Measurements from ENCODE around the gene TRAF6.
A peak's percentile ranks its signal among the peaks of the same experiment; 100 is the strongest.

The TRAF6 gene

DNA sequence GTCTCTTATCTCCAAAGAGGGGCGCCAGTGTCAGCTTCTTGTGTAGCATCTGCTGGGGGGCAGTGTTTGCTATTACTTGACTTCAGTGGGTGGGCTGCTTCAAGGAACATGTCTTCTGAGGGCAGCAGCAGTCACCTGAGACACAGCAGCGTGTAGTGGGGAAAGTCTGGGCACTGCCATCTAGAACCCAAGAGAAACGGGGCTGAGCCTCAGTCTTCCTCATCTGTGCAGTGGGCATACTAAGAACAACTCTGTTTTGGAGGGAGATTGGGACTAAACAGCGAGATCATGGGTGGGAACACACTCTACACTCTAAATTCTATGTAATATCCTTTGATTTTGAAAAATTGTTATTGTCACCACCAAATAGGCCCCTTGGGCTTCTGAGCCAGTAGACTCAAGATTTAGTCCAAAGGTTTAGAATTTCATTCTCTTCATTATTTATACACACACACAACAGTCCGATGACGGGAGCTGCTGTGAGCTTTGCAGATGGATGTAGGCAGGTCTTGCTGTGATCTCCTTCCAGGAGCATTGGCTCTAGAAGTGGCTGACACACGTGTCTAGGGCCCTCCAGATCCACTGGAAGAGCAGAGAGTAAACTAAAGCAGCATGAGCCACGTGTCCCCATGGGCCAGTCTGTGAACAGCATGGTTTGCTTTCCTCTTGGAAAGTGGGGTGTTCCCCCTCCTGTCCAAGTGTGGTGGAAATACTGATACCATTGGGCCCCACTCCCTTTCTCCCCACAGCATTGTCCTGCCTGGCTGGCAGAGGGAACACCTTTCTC, 51.8 kb downstream of the TRAF6 start:
- DNase-seq (ENCODE audit: low spot score) = no peak

DNA sequence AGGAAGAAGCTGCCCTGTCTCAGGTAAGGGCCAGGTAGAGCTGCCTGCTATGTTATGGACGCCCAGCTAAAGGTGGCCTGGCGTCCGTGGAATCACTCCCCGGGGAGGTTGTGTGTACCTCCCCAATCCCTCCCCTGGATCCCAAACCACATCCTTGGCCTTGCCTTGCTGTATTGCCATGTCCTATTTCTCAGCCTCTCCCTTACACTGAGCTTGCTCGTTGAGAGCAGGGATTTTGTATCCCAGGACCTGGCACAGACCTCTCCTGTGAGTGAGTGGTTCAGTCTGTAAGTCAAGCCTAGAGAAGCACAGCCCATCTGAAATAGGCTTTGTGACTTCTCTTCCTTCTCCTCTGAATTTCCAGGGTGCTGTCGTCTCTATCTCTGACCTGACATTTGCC, 53.9 kb downstream of the TRAF6 start:
- no peak for DNase-seq (ENCODE audit: low spot score)

DNA sequence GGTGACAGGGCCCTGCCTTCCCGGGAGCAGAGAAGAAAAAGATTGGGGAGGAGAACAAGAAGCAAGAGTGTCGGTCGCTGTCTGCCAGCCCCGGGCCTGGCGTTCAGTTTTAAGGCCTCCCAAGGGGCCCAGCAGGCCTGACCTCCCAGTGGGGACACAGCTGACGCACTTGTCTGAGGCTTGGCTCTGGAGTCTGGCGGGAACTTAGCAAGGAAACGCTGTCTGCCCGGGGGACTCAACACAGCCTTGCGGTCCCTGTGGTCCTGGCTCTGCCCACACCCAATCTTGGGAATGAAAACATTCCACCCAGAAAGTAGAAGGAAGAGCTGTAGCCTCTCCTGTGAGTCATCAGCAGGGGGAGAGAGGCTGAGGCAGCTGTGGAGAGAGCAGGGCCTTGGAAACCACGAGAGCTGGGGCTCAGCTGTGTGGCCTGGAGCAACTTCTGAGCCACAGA, 54.4 kb downstream of the TRAF6 start:
- DNase-seq (ENCODE audit: low spot score) = peak; percentile 92

DNA sequence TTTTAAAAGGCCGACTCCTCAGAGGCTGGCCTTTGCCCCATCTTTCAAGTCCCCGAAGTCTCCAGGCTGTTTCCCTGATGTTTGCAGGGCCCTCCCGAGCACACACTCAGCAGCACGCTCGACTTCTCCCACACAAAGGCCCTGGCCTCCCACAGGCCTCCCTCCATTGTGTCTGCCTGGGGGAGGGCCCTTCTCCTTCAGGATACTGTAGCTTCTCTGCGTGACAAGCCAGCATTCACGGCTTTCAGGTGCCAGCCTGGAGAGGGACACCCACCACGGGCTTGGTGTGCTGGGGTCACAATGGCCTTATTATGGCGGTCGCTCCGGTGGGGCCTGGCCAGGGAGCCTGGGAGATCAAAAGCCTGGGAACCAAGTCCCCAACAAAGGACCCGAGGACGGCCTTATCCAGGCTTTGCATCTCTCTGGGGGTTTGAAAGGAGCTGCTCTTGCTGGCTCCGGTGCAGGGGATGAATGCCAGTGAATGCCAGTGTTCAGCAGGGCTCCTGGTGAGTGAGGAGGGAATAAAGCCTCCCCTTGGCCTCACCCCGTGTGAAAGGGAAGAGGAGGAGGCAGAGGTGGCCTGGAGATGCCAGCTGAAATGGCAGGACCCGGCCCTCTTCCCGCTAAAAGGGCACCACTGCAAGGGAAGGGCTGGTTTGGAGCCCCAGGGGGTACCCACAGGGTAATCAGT, 55.0 kb downstream of the TRAF6 start:
- DNase-seq (ENCODE audit: low spot score) = no peak

DNA sequence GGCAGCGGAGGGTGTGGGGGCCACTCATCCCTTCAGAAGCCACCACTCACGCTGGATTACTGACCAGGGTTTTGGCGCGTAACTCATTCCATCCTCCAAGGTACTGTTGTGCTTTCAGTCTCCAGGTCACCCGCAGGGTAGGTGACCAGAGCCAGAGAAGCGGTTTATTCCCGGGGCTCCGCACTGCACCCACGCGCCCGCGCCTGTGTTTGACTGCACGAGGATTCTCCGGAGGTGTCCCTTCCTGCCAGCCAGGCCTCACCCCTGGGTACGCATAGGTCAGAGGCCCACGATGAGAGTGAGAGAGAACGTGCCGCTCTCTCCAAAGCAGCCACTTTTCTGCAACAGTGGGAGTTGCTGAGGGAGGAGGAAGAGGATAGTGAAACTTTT, 55.5 kb downstream of the TRAF6 start:
- no peak for DNase-seq (ENCODE audit: low spot score)

DNA sequence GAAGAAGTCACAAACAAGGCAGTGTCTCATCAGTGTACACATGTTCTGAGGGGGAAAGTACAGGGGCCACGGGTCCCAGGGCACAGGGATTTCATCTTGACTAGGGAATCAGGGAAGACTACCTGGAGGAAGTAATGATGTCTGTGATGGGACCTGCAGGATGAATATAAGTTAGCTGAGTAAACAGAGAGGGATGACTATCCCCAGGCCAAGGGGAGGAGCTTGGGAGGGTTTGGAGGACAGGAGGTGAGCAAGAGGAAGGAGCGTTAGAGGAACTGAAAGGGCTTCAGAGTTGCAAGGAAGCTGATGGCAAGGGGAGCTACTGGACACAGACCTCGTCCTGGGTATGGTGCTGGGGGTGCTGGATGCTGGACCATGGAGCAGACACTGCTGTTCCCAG, 56.4 kb downstream of the TRAF6 start:
- DNase-seq (ENCODE audit: low spot score) = peak; percentile 72

DNA sequence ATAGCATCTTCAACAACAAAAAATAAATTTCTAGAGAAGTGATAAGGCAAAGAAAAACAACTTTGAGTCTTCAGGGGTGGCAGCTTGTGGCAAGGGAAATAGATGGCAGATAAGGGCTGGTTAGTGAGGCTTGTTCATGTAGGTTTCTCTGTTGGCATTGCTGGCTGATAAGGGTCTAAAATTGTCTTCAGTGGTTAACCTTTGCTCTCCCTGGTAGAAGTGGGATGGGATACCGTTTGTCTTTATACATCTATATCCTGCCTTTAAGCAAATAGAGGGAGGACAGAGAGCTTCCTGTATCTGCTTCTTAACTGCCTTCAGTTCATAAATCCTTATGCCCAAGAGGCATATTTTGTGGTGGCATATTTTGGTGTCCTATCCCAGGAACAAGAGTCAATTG, 57.1 kb downstream of the TRAF6 start:
- DNase-seq (ENCODE audit: low spot score) = no peak

DNA sequence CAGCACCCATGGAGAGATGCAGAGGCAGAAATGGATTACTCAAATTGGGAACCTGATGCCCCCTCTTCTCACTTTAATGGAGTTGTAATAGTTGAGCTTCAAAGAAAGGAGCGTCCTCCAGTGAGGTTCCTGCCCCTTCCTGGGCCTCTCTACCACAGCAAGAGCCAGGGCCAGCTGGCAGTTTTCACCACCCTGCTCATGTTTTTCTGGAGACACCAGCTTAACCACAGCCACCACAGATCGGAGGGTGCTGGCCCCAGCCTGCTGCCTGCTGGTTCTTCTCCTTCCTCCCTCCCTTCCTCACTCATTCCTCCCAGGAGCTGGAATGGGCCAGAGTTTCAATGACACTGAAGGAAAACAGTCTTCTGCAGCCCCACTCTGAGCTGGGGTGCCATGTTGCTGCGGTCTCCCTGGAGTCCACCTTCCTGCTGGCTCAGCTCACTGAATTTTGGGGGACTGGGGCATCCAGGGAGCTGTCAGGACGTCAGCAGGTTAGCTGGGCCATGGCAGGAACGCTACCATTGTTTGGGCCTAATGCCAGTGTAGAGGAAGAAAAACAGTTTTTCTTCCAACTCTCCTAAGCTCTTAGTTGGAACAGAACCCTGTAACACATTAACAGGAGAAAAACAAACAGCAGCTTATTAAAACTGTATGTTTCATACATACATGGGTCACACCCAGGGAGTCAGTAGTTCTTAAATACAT, 57.7 kb downstream of the TRAF6 start:
- DNase-seq (ENCODE audit: low spot score) = no peak

DNA sequence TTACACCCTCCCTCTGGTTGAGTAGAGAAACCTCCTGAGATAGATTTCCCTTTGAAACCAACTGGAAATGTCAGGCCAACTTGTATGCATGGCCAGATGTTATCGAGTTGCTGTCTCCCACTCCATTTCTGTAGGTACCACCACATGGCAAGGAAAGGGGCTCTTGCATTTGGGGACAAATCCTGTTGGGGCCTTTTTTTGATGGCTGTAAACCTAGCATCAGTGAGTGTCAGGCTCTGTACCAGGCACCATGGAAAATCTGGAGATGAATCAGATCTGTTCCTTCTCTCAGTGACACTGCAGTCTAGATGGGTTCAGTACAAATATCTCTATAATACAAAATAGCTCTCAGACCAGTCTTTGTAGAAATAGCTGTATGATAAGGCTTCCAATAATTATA, 58.4 kb downstream of the TRAF6 start:
- no peak for DNase-seq (ENCODE audit: low spot score)

DNA sequence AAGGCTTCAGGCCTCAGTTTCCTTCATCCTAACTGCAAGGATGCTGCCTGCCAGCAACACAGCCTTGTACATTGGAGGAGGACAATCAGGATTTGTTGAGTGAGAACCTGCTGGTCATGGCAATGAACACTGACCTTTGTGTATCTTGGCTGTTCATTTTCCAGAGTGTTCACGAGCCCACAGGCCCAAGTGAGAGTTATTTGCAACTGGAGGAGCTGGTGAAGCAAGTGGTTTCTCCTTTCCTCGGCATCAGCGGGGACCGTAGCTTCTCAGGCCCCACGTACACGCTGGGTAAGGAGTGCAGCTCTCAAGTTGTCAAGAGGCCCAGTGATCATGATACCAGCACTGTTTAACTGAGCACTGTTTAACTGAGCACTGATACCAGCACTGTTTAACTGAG, 59.0 kb downstream of the TRAF6 start:
- no peak for DNase-seq (ENCODE audit: low spot score)

DNA sequence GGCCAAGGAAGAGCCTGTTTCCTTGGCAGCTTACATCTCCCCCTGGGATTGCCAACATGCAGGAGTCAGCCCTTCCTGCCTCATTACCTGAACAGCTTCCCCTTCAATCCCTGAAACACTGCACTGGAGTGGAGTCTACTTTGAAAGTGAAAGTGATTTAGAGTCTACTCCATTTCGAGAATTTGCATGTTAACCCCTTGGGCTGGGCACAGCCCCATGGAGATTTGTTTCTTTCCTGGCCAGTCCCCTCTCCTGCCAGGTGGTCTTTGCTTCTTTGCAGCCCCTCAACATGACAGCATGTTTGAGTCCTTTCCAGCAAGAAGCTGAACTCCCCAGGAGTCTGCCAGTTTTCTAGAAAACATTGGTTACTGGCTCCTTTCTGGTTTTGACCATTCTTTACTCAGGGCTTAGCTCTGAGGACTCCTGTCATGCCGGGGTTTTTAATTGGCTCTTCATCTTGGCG, 59.9 kb downstream of the TRAF6 start:
- peak; percentile 35 for DNase-seq (ENCODE audit: low spot score)

DNA sequence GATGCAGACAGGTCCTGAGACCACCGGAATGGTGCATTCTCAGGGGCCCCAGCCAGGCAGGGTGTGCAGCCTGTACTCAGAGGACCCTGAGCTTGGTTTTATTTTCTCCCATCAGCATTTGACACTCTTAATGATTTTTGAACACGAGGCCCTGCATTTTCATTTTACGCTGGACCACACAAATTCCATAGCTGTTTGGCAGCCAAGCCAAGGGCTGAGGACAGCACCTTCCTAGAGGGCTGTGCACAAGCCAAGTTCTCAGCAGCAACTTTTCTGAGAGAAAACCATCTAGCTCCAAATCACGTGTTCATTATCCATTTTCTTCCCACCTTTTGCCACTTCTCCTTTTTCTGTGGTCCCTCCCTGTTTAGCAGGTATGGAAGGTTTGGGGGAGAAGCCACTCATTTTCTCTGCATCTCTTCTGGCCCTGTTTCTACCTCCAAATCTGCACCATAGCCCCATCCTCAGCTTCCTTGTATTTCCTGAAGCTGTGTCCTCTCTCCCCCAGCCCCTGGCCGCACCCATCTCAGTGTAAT, 60.4 kb downstream of the TRAF6 start:
- DNase-seq (ENCODE audit: low spot score) = no peak

DNA sequence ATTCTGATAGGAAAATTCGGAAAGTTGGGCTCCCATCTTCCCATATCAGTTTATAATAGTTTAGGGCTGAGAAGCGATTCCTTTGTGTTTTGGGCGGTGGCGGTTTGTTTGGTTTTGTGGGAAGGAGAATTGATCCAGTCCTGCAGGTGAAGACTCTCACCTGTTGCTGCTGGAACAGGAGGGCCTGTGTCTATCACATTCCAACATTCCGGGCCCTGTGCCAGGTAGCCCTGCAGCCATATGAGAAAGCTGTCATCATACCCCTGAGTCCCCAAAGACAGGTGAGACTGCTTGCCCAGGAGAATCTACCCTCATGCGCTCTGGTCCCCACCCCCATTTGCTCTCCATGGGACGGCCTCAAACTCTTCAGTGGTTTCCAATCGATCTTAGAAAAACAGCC, 62.1 kb downstream of the TRAF6 start:
- peak; percentile 68 for DNase-seq (ENCODE audit: low spot score)

DNA sequence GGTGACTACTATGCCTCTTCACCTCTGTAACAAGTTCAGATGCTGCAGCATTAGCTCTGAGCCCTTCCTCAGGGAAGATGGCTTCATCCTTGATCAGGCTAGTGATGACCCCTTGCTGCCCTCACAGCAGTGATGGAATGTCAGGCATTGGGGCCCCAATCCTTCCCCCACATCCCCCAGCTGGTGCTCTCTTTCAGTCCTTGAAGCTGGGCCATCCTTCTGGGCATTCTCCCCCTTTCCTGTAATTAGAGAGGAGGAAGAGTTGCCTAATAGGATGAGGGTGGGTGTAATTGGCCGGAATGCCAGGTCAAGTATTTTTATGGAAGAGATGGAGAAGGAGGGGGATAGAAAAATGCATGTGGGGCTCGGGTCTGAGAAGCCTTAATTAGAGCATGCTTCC, 62.6 kb downstream of the TRAF6 start:
- no peak for DNase-seq (ENCODE audit: low spot score)

DNA sequence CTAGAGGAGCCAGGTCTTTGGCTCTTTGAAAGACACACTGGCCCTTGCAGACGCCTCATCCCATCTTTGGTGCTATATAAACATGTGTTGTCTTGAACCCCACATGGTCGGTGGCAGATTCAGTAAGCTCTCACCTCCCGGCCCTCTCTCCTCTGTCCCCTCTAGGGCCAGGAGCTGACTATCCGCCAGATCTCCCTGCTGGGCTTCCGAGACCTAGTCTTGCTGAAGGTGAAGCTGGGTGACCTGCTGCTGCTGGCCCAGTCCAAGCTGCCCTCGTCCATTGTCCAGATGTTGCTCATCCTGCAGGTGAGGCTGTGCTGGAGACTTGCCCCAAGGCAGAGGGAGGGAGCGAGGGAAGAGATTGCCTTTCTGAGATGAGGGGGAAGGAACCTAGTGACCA, 63.9 kb downstream of the TRAF6 start:
- DNase-seq (ENCODE audit: low spot score) = no peak

DNA sequence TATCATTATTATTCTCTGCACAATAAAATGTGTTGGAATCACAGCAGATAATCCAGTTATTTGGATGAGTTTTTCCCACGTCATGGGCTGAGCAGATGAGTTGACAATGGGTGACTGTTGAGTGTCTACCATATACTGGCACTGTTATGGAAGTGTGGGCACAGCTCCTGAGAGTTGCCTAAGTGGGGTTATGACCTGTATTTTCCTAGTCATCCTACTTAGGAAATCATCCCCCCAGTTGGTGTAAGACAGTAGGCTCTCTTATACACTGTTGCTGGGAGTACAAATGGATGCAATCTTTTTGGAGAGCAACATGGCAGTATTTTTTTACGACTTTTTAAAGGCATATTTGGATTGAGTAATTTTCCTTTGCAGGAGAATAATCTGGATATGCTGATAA, 66.4 kb downstream of the TRAF6 start:
- no peak for DNase-seq (ENCODE audit: low spot score)

DNA sequence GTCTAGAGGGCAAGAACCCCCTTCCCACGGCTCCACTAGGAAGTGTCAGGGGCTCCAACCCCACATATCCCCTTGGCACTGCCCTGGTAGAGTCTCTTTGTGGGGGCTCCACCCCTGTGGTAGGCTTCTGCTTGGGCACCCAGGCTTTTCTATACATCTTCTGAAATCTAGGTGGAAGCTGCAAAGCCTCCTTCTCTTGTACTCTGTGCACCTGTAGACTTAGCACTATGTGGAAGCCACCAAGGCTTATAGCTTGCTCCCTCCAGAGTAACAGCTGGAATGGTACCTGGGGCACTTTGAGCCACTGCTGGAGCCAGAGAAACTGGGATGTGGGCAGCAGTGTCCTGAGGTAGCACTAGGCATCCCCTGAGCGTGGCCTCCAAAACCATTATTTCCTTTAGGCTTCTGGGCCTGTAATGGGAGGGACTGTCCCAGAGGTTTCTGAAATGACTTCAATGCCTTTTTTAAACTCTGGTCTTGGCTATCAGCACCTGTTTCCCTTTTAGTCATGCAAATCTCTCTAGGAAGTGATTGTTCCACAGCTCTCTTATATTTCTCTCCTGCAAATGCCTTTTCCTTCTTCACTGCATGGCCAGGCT, 68.4 kb downstream of the TRAF6 start:
- no peak for DNase-seq (ENCODE audit: low spot score)

DNA sequence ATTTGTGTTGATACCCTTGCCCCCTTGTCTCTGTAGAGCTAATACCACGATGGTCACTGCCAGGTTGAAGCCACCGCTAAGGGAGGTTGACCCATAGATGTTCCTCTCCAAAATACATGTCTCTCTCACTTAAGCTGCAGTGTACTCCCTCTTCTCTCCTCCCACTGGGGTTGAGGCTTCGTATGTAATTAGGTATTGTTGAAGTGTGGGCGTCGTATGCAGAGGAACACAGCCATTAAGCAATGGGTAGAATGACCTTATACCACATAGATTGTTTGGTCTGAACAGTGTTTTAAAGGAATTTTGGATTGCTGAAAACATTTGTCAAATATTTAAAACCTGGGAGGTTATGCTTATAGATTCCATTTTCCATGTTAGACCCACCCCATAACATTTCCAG, 71.9 kb downstream of the TRAF6 start:
- DNase-seq (ENCODE audit: low spot score) = no peak

DNA sequence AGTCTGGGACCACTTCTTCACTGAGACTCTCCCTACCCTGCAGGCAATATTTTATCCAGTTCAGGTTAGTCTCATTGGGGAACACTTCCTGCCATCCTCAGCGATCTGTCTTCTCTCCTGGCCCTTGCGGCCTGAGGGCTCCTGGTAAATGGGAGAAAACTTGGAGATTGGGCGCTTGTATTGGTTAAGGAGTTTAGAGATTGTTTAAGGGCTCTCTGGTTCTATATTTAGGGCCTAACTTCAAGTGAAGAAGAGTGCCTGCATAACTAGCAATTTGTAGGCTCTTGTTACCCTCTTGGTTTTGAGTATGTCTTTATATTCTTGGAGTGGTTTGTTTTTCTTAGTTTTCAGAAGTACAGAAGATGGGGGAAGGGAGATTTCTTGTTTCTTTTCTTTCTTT, 72.7 kb downstream of the TRAF6 start:
- DNase-seq (ENCODE audit: low spot score) = no peak

All from kidney tubule cell (primary cell).